Uterus (tissue), 2 donors: Measurements from ENCODE around the gene YBEY.

Source experiments
- POLR2A ChIP-seq, 2 donors: fragments of 450-650 bp; IDR thresholded peaks; one replicate each; pipeline ENCODE4 v1.6.1; 2016; ENCODE audit warnings: antibody characterized with exemption in 2 of 2, mild to moderate bottlenecking in 1 of 2, moderate library complexity in 1 of 2
- TF ChIP-seq, protein P1 (sequence below), 4 experiments: fragments of 200-600 bp in 2 of 4; fragments of 450-650 bp in 2 of 4; sonication (generic) in 2 of 4; IDR thresholded peaks; one replicate each; pipeline ENCODE4 v1.5.1; 2016 to 2019; ENCODE audit warnings: antibody characterized with exemption in 4 of 4, mild to moderate bottlenecking in 2 of 4, moderate library complexity in 1 of 4

DNA sequence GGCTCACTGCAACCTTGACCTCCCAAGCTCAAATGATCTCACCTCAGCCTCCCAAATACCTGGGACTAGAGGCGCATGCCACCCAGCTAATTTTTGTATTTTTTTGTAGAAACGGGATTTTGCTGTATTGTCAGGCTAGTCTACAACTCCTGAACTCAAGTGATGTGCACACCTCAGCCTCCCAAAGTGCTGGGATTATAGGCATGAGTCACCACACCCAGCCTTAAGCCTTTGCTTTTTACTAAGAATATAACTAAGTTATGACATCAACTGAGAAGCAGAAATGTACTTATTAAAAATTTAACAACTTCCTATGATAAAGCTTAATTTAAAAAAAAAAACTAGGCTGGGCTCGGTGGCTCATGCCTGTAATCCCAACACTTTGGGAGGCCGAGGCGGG is 48.7 kb upstream of the YBEY start:
- TF ChIP-seq, protein P1, sequence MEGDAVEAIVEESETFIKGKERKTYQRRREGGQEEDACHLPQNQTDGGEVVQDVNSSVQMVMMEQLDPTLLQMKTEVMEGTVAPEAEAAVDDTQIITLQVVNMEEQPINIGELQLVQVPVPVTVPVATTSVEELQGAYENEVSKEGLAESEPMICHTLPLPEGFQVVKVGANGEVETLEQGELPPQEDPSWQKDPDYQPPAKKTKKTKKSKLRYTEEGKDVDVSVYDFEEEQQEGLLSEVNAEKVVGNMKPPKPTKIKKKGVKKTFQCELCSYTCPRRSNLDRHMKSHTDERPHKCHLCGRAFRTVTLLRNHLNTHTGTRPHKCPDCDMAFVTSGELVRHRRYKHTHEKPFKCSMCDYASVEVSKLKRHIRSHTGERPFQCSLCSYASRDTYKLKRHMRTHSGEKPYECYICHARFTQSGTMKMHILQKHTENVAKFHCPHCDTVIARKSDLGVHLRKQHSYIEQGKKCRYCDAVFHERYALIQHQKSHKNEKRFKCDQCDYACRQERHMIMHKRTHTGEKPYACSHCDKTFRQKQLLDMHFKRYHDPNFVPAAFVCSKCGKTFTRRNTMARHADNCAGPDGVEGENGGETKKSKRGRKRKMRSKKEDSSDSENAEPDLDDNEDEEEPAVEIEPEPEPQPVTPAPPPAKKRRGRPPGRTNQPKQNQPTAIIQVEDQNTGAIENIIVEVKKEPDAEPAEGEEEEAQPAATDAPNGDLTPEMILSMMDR (IDR thresholded peaks at IDR 0.05): no peak
- TF ChIP-seq POLR2A (IDR thresholded peaks at IDR 0.05): no peak
